Fibroblast of villous mesenchyme (primary cell): ENCODE results near the gene DNER. TPM values are rescaled to one million over a fixed set of nuclear protein-coding genes. Genes with fewer than 3 reads are reported as not detected.

Experiments used
- DNase-seq: peaks from one replicate; pipeline ENCODE4 v3.0.0-alpha.2; 2010; ENCODE audit warnings: low read depth
- H3K4me3 ChIP-seq: 2 replicates; pipeline ENCODE4 v1.5.1; 2011; ENCODE audit warnings: low read depth, mild to moderate bottlenecking, low read length
- total RNA-seq: library from RNA; depleted of rRNA; stranded (reverse); fragments of >200 nt; gene quantifications from 2 replicates; pipeline ENCODE4 v1.2.3, GENCODE V29; 2012
- TF ChIP-seq, protein P1 (sequence below): IDR thresholded peaks from 2 replicates; pipeline ENCODE4 v1.5.1; 2012; ENCODE audit warnings: low read depth, mild to moderate bottlenecking, low read length; ENCODE audit not compliant: insufficient read depth

Gene DNER
- total RNA-seq, 1 donor: 0.86 TPM

DNA sequence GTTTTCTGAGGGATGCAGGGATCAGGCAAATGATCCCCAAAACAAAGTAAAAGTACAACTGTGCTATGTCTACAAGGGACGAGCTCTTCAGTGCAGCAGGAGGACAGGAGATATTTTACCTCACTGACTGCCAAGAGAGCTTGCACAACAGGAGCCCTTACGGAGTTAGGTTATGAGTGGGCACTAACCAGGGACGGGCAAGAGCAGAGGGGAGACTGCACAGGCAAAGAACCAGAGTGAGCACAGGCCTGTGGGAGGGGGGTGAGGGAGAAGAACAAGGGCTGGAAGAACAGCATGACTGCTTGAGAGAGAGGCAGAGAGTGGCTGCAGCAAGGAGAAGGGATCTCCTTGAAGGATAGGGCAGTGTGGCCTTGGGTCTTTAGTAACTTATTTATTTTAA lies 342.1 kb downstream of the DNER start:
- TF ChIP-seq, protein P1, sequence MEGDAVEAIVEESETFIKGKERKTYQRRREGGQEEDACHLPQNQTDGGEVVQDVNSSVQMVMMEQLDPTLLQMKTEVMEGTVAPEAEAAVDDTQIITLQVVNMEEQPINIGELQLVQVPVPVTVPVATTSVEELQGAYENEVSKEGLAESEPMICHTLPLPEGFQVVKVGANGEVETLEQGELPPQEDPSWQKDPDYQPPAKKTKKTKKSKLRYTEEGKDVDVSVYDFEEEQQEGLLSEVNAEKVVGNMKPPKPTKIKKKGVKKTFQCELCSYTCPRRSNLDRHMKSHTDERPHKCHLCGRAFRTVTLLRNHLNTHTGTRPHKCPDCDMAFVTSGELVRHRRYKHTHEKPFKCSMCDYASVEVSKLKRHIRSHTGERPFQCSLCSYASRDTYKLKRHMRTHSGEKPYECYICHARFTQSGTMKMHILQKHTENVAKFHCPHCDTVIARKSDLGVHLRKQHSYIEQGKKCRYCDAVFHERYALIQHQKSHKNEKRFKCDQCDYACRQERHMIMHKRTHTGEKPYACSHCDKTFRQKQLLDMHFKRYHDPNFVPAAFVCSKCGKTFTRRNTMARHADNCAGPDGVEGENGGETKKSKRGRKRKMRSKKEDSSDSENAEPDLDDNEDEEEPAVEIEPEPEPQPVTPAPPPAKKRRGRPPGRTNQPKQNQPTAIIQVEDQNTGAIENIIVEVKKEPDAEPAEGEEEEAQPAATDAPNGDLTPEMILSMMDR: no peak

DNA sequence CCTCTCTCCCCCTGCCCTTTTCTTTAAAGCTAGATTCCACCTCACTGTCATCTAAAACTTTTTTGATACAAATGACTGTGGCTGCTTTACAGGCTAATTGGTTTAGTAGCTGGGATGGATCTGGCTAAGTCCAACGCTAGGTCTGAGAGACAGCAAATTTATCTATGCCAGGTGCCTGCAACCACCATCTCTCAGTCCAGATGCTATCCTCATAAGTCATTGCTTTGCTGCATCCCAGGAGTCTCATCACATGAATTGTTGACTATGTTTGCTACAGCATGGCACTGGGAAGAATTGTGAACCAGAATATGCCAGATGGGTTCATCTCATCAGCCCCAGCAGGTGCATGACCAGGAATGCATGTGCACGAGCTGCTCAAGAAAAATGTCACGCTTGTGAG lies 343.3 kb downstream of the DNER start:
- DNase-seq: no peak
- TF ChIP-seq, protein P1: no peak

More for the DNA sequence above, 342.1 kb downstream of the DNER start:
- H3K4me3 ChIP-seq: no peak overlapping the region
- no peak for DNase-seq

DNA sequence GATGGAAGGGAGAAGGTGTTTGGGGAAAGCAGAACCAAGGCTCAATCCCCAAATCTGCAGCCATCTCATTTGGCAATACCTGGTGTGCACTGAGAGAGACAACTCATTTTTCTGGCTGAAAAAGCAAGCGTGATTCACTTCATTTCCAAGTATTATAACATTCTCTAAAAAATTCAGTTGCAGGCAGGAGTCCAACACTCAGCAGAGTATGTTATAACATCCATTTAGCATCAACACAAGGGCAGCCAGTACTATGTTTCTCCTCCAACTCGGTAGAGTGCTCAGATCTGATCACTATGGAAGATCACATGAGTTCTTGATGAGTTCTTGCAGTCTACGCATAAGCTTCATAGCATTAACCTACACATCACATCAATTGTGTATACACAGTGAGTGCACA lies 343.8 kb downstream of the DNER start:
- TF ChIP-seq, protein P1: no peak
- peak; percentile 13 for DNase-seq

More for the DNA sequence above, 343.3 kb downstream of the DNER start:
- no peak overlapping the region for H3K4me3 ChIP-seq

DNA sequence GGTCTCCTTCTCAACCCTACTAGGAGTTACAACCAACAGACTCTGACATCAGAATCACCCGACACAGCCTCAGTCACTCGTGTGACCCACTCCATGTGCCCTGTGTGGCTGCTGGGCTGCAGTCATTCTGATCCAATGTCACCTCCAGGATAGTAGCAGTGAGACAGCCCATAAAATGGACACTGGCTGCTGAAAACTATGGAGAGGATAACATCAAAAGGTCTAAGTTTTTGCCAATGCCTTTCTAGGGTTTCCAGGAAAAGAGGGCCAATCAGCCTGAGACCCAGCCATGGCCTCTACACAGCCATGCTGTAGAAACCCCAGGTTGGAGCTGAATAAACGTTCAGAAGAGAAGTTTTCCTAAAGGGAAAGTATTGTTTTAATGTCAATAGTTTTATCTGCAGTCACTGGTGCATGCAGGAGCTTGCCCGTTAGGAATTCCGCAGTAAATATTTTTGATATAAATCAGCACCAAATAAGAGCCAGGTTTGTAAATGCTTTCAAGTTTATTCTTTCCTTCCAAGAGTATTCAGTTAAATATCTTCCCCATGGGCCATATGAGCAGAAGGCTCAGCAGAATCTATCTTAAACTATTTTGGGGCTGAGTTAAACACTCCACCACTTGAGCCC lies 351.1 kb downstream of the DNER start:
- TF ChIP-seq, protein P1: no peak
- no peak overlapping the region for H3K4me3 ChIP-seq
- DNase-seq: no peak

More for the DNA sequence above, 343.8 kb downstream of the DNER start:
- no peak overlapping the region for H3K4me3 ChIP-seq

DNA sequence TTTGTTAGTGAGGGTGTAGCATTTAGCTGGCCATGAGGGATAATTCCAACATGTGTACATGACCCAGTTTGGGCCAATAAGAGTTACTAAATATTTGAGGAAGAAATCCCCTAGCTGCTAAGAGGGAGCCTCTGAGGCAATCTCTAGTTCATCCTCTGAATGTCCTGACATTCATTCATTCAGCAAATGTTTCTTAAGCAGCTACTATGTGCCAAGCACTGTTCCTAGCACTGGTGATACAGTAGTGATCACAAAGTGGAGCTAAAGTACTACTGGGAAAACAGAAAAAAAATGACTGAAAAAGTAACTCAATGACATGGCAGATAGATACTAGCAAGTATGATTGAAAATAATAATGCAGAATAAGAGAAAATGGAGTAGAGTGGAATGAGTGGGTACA lies 363.5 kb downstream of the DNER start:
- TF ChIP-seq, protein P1: no peak
- DNase-seq: no peak
- H3K4me3 ChIP-seq: no peak overlapping the region

DNA sequence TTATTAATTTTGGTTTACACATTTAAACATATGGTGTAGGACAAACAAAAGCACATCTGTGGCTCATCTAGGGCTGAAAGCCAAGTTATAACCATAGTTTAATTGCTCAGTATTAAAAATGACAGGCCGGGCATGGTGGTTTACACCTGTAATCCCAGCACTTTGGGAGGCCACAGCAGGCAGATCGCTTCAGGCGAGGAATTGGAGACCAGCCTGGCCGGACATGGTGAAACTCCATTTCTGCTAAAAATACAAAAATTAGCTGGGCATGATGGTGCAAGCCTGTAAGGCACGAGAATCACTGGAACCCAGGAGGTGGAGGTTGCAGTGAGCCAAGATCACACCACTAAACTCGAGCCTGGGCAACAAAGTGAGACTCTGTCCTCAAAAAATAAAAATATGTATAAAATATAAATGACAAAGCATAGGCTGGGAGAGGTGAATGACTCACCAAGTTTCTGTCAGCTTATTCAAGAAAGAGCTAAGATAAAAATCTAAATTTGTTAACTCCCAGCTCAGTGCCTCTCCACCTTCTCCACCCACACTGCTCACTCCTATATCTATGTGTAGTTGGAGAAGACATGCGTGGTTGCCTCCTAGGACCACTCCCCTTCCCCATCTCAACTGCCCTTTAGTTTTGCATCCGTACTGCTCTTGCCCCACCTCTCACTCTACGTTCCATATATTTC lies 364.1 kb downstream of the DNER start:
- DNase-seq: no peak
- TF ChIP-seq, protein P1: no peak
- no peak overlapping the region for H3K4me3 ChIP-seq
